Measurements from ENCODE around the gene DAB2IP.

DAB2IP gene

DNA sequence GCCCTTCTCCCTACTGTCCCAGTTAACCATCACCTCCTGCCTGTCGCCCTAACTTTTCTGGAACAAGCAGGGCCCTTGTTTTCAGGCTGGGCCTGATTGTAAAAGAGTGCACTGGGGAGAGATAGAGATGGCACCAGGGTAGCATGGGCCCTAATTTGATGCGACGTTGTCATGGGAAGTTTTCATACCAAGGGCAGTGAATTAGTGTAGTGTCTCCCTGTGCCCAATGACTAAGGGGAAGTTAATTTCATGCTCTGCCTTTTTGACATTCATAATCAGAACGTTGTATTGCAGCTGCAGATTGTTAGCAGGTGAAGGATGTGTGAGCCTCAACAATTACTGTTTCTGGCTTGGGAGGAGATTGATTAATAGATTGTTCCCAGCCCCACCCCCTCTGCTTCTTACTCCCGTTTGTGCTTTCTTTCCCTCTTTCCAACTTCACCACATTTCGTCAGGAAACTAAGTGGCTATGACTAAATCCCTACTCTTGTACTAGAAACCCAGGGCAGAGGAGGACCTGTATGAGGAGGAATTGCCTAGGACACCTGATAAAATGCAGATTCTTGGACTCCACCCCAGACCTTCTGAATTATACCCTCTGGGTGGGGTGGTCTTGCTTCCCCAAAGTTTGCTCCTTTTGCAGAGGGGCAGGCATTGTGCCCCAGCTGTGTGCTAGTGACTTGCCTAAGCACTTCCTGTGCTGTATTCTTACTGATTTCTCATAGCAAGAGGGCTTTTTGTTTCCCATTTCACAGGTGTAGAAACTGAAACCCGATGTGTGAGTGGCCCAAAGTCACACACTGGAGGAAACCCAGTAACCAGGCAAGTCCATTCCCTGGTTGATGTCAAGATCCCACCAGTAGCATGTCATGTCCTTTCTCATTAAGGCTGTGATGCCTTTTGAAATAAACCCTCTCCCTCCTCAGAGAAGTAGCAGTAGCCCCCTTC is 56.3 kb downstream of the DAB2IP start:
- DNase-seq: no peak

- no peak for DNase-seq
Observed at GRCh38 chr9:121708768-121709488, 57.5 kb downstream of the DAB2IP start.

DNA sequence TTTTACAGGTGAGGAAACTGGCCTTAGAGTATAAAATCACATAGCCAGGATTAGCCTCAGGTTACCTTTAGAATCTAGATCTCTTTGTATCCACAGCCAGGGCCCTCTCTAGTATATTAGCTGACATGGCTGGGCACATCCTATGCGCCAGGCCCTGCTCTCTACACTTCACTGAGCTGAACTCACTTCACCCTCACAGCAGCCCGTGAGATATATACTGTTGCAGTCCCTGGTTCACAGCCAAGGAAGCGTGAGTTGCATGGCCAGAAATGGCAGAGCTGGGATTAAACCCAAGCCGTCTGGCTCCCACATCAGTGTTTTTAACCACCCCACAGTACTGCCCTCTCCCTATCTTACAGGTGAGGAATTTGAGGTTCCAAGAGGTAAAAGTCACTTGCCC is 58.4 kb downstream of the DAB2IP start:
- no peak for DNase-seq

- DNase-seq: no peak
Observed at GRCh38 chr9:121711281-121711680, 59.8 kb downstream of the DAB2IP start.

GRCh38 chr9:121711797-121712196 is 60.4 kb downstream of the DAB2IP start:
- DNase-seq: no peak

- DNase-seq: no peak
Observed at GRCh38 chr9:121713400-121714070, 62.1 kb downstream of the DAB2IP start.

GRCh38 chr9:121714075-121714705 is 62.8 kb downstream of the DAB2IP start:
- DNase-seq: no peak

DNA sequence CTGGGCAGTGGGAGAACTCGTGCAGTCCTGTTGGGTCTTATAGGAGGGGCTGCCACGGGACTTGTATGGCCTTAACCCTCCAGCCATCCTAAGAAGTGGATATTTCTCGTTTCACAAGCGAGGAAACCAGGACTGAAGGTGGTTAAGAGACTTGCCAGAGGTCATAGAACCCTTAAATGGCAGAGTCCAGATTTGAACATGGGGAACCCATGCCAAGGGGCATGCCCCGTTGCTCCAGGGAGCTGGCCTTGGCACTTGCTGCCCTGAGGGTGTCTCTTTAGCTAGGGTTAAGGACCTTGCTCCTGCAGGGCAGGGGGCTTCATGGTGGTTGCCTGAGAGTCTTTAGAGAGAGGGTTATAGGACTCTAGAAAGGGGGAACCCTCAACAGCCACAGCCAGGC is 63.4 kb downstream of the DAB2IP start:
- no peak for DNase-seq

- no peak for DNase-seq
Observed at GRCh38 chr9:121717141-121717991, 65.9 kb downstream of the DAB2IP start.

DNA sequence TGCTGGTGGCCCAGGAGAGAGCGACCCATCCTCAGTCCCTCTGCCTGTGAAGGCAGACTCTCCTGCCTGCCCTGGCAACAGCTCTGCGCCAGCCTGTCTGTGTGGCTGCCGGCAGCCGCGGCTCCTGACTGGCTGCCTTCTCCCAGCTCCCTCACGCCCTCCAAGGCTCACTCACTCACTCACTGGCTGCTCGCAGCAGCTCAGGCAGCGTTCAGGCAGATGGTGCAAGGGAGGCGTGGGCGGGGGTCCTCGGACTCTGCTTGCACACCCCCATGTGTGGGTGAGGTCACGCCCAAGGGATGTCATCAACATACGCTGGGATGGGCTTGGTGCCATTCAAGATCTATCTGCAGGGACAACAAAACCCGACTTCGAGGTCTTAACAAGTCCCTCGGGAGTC is 66.7 kb downstream of the DAB2IP start:
- no peak for DNase-seq

GRCh38 chr9:121718501-121718900 is 67.1 kb downstream of the DAB2IP start:
- no peak for DNase-seq

DNA sequence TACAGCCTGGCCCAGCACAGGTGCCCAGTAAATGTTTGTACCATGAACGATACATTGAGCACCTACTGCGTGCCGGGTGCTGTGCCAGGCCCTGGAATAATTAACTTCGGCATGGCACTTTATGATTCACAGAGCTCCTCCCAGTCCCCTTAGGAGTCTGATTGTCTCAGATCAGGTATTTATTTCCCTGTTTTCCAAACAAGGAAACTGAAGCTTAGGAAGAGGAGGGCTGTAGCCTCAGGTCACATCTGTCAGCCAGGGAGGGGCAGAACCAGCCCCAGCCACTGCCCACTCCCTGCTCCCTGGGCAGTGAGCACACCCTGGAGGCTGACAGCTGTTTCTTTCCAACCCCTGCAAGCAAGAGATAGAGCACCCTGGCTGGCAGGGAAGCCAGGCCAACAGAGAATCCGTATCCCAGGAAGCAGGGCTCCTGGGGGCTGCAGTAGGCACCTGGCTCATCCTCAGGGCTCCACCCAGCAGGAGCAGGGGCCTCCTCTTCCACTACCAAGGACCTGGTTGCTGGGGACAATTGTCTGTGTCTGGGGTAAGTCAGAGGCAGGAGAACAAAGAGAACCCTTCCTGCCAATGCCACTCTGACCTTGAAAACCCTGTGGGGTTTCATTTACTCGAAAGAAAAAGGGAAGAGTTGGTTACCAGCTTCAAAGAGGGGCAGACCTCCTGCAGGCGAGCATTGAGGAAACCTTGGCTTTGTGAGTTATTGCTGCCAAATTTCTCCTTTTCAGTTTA is 69.0 kb downstream of the DAB2IP start:
- DNase-seq: no peak

DNA sequence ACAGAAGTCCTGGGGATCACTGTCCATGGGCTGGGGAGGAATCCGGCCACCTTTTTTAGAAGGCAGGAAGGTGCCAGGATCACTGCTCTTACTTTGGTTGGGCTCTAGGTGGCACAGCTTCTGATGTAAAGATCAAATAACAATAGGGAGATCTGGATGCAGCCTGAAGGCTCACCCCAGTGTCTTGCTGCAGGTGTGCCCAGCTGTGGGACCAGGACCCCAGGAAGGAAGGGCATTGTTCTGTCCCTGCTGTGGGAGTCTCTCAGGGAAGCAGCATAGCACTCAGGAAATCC is 69.6 kb downstream of the DAB2IP start:
- DNase-seq: no peak

DNA sequence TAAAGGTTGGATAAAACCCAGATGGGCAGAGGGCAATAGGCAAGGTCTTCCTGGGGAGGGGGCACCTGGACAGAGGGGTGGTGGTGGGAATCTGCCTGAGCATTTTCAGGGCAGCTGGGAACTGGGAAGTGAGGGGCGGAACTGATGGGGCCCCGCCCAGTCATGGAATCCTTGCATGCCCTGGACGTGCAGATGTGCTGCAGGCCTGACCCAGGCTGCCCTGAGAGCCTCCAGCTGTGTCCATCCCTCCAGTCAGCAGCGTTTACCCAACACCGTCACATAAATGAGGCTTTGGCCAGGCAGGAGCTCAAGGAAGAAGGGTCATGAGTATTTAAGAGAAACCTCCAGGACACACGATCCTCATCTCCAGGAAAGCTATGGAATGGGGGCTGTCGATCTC is 70.3 kb downstream of the DAB2IP start:
- DNase-seq: no peak

- no peak for DNase-seq
Observed at GRCh38 chr9:121725008-121725775, 73.8 kb downstream of the DAB2IP start.

DNA sequence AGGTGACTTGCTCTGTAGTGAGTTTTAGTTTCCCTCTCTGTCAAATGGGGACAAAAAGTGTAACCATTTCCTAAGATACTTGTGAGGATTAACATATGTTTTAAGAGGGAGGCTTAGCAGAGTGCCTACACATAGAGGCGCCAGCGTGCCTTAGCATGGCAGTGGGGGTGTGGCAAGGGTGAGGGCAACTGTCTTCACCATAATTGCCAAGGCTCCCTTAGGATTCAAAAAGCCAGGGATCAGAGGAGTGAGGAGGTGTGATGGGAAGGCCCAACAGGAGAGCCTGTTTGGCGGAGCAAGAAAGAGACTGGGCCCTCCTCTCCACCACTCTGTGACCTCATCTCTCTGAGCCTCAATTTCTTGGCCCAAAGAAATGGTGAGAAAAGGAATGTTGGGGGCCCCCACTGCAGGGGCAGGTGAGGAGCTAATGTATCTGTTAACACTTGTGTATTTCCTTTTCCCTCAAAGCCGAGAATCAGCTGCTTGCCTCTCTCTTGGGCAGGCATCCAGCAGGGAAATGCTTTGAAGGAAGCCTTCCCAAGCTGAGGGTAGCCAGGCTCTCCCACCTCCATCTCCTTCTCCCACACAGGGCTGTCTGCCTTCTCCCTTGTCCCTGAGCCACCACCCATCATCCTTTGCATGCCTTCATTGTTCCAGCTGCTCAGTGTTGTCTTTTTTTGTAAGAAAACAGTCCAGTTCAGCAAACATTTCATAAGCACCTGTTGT is 76.0 kb downstream of the DAB2IP start:
- DNase-seq: no peak

DNA sequence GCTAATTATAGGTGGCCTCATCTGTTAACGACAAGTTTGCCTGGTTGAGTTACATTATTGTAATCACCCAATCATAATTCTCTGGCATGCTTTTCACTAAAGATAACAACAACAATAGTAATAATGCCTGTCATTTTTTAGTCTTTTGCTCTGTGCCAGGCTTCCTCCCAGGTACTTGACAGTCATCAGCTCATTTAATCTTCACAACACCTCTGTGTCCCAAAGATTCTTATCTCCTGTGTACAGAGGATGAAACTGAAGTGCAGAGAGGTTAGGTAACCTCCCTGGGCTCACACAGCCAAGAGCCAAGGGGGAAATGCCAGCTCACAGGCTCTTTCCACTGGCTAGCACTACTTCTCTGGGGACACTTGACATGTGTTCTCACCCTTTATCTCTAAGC is 77.5 kb downstream of the DAB2IP start:
- DNase-seq: no peak

DNA sequence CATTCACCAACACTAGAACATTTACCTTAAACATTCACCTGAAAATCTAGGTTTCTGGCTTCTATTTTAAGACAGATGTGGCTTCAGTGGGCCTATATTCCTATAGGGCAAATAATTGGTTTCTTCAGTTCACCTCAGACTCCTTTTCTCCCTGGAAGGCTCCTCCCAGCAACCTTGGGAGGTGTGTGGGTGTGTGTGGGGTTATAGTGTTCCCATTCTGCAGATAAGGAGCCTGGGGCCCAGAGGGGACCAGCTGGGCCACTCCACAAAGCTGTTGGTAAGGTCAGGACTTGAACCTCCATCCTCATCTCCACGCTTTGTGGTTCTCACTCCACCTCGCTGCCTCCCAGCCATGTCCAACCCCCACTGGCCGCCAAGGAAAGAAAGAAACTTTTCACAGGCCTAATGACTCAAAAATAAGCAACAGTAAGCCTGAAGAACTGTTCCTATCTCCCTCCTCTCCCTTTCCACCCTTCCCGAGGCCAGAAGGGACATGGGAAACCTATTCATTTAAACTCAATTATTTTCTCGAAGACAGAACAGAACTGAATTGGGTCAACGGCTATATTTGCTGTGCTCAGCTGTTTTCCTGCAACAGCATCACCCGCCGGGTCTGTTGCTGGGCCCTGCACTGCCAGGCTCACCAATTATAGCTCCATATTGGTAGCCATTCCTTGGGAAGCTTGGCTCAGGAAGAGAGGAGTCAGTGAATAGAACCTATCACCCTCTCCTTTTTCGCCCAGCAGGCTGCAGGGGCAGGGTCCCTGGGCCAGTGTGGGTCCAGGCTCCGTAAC is 78.5 kb downstream of the DAB2IP start:
- DNase-seq: no peak

GRCh38 chr9:121731090-121731489 is 79.7 kb downstream of the DAB2IP start:
- no peak for DNase-seq

Data from NCI-H1048 (cell line).